Epithelial cell of esophagus (primary cell): ENCODE data around the gene KRTAP5-1.

Source experiments
- DNase-seq: peaks from one replicate; pipeline ENCODE4 v3.0.0; 2010; ENCODE audit warnings: low read depth
- H3K4me3 ChIP-seq: 2 replicates; pipeline ENCODE4 v1.5.1; 2011; ENCODE audit warnings: mild to moderate bottlenecking, low read length, control low read depth
- TF ChIP-seq, protein P1 (sequence below): IDR thresholded peaks from 2 replicates; pipeline ENCODE4 v1.5.1; 2011; ENCODE audit warnings: low read depth, mild to moderate bottlenecking, low read length, control low read depth, inconsistent platforms; ENCODE audit not compliant: insufficient read depth; ENCODE audit errors: missing control alignments

KRTAP5-1 gene

DNA sequence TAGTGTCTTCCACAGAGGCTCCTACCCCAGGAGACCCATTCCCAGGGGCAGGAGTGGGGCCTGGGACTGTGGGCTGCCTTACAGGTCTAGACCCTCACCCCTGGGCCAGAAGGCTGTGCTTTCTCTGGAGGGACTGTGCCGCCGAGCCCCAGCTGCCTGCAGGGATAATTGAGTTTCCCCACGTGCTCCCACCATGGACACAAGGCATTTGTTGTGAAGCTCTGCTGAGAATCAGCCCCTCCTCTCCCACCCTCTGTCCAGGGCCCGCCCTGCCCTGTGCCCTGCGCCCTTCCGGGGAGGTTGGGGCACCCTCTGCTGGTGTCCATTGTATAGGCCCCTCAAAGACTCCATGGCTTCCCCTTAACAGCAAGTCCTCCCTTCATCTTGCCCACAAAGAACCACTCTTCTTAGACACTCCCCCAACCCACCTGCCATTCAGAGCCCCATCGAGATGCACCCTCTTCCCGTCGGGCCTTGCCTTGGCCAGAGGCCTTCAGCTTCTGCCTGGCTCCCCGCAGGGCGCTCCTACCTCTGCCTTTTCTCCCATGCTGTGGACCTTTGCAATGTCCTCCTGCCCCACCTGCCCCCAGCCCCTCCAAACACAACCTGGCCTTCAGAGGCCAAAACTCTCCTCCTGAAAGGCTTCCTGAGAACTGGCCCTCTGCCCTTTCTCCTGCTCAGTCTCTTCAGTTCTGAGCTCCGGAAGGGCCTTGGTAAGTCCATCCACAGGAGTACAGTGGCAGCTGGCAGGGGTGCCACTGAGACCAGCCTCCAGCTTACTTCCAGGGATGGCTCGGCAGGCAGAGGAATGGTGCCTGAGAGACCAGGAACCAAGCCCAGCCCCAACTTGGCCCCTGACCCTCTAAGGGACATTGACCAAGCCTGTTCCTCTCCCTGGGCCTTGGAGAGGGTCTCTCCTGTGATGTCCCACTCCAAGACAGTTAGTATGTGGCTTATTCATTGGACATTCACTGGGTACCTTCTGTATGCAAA is 35.4 kb downstream of the KRTAP5-1 start:
- DNase-seq, result no peak
- no peak overlapping the region for H3K4me3 ChIP-seq
- TF ChIP-seq, protein P1, sequence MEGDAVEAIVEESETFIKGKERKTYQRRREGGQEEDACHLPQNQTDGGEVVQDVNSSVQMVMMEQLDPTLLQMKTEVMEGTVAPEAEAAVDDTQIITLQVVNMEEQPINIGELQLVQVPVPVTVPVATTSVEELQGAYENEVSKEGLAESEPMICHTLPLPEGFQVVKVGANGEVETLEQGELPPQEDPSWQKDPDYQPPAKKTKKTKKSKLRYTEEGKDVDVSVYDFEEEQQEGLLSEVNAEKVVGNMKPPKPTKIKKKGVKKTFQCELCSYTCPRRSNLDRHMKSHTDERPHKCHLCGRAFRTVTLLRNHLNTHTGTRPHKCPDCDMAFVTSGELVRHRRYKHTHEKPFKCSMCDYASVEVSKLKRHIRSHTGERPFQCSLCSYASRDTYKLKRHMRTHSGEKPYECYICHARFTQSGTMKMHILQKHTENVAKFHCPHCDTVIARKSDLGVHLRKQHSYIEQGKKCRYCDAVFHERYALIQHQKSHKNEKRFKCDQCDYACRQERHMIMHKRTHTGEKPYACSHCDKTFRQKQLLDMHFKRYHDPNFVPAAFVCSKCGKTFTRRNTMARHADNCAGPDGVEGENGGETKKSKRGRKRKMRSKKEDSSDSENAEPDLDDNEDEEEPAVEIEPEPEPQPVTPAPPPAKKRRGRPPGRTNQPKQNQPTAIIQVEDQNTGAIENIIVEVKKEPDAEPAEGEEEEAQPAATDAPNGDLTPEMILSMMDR, result no peak

DNA sequence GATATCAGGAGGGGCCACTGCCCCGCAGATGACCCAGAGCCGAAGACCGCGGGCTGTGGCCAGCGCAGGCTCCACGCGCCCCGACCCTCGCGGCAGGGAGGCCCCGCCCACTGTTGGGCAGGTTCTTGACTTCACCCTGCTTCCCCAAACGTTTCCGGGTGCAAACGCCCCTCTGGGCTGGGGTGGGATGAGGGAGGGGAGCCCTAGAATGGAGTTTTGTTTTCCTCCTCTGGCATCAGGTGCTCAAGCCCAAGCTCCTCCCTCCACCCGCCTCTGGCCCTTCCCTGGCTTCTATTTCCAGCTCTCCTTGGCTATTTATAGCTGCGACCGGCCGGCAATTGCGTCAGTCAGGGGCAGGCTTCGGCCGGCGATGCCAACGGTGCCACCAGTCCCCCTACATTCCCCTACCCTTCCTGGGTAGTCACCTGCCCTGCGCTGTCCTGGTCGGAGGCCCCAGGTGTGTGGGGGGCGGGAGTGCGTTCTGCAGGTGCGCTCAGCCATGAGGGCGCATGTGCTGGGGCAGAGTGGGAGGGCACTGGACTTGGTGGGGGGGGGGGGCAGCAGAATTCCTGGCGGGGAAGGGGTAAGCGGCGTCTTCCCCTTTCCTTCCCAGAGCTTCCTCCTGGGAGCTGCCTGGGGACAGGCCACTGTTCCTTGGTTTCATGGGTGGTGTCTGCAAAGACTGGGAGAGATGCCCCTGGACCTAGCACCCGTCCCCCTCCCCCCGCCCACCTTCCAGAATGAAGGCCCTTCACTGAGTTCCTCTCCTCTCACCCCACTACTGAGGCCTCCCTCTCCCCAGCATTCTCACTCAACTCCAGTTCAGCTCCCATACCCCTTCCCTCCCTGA is 36.6 kb downstream of the KRTAP5-1 start:
- TF ChIP-seq, protein P1, result no peak
- no peak overlapping the region for H3K4me3 ChIP-seq
- DNase-seq, result peak; percentile 68

DNA sequence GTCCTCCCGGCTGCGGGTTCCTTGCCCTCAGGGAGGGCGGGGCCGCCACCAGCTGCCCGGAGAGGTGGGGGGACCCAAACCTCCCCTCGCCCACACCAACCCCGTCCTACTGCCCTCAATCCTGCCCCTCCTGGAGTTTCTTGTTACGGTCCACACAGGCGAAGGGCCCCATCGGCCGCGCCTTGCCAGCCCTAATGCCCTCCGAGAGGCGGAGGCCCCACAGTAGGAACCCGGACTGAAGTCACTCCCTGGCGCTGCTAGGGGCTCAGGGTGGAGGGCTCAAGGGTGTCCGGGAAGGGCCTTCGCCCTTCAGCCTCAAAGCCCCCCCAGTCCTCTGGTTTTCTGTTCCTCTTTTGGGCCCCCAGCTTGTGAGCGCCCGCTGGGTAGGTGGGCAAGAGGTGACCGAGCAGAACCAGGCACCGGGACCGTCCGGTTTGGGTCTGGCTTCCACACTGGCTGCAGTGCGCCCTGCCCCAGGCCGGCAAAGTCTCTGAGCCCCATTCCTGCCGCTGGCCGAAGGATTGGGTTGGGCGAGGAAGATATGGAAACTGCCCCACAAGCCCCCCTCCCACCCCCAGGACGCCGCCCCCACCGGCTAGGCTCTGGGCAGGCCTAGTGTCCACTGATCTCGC is 37.5 kb downstream of the KRTAP5-1 start:
- no peak overlapping the region for H3K4me3 ChIP-seq
- DNase-seq, result no peak
- TF ChIP-seq, protein P1, result no peak

DNA sequence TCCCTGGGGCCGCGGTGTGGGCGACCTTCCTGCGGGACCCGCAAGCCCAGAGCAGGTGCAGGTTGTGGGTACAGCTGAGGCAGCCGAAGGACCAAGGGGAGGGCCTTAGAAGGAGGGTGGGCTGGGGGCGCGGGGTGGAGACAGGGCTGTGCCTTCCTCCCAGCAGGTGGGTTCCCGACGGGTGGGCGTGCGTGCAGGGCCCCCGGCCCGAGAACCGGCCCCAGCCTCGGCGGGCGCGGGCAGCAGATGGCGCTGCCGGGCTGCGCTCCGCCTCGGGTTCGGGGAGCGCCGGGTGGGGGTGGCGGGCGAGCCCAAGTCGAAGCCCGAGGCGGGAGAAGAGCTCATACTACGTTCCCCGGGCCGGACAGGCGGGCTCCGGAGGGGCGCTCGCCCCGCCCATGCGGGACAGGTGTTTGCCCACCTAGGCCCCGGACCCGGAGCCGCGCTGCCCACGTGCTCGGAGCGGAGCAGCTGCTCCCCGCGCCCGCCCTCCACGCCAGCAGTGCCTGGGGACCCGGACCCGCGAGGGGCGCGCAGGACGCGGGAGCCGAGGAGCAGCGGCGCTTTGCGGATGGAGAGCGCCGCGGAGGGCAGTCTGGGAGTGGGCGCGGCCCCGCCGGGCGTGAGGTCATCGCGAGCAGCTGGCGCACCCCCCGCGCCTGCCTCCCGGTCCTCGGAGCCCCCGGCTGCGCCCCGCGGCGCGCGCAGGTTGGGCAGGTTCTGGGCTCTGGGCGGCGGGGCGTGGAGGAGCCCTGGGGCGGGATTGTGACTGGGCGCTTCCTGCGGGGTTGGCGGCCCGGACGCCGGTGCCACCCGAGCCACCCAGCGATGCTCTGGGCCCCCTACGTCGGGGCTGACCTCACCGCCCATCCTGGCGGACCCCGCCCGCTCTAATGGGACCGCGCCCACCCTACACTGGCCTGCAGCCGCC is 38.3 kb downstream of the KRTAP5-1 start:
- TF ChIP-seq, protein P1, result no peak
- DNase-seq, result peak; percentile 56
- no peak overlapping the region for H3K4me3 ChIP-seq

DNA sequence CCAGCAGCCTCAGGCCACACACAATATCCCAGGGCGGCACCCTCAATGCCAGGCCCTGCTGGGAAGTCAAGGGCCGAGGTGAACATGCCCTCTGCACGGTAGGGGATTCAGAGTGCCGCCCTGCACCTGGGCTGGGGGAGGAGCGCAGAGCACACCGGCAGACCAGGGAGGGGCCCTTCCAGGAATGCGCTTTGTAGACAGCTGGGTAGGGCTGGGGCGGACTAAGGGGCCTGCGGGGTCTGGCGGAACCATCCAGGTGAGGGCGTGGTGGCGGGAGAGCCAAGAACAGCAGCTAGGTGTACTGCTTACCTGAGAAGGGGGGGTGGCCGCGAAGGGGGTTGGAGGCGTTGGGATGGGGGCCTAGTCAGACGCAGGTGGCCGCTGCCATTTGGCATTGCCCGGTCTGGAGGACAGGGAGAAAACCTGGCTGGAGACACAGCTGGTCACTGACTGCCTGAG is 39.0 kb downstream of the KRTAP5-1 start:
- H3K4me3 ChIP-seq, result no peak overlapping the region
- TF ChIP-seq, protein P1, result no peak
- DNase-seq, result no peak

DNA sequence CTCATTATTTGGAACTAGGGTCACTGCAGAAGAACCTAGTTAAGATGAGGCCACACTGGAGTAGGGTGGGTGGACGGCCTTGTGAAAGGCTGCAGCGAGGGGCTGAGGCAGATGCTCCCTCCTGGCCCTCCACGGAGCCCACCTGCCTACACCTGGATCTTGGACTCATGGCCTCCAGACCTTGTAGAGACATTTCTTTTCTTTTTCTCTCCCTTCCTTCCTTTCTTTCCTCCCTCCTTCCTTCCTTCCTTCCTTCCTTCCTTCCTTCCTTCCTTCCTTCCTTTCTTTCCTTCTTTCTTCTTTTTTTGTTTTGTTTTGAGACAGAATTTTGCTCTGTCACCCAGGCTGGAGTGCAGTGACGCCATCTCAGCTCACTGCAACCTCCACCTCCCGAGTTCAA is 39.7 kb downstream of the KRTAP5-1 start:
- TF ChIP-seq, protein P1, result no peak
- no peak overlapping the region for H3K4me3 ChIP-seq
- DNase-seq, result no peak
